Measurements from ENCODE around the gene ITGB7.
"Not testable (repeated sequence)": the region's sequence is repeated elsewhere in the genome, so short reads cannot be mapped to it uniquely, and the experiment has no call there.

The ITGB7 gene

GRCh38 chr12:53195516-53196420 is 11.3 kb downstream of the ITGB7 start:
- DNase-seq, result no peak

GRCh38 chr12:53194973-53195372 is 12.1 kb downstream of the ITGB7 start:
- no peak for DNase-seq

DNA sequence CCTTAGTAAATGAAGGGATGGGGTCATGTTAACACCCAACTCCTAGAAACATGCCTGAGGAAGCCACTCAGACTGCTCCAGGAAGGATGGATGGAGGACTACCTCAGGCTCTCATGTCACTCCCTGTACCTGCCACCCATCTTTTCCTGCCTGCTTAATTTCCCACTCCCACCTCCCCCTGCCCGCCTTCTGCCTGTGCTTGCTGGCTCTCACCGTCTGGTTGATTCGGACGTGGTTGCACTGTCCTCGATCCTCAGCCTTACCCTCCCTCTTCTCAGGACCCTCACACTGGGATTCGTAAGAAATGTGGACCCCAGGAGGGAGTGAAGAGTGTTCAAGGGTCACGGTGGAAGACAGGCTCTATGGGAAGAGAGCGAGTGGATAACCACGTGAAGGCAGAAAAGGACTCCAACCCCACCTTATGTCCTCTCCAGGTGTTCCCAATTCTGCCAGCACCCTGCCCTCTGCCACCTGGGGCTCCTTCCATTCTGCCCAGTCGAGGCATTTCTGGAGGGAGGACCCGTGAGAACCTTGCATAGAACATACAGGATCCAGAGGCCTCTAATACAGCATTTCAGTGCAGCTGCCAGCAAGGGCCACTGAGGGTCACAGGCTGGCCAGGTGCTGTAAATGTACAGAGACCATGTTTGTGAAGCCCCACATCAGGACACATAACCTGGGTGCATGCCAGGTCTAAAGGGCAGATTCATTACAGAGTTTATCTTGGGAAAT is 12.9 kb downstream of the ITGB7 start:
- no peak for DNase-seq

GRCh38 chr12:53193040-53193439 is 14.0 kb downstream of the ITGB7 start:
- no peak for DNase-seq

GRCh38 chr12:53192531-53193021 is 14.5 kb downstream of the ITGB7 start:
- DNase-seq, result no peak

- DNase-seq, result no peak
Measured at GRCh38 chr12:53191885-53192530, 15.0 kb downstream of the ITGB7 start.

GRCh38 chr12:53191096-53191884 is 15.8 kb downstream of the ITGB7 start:
- DNase-seq, result no peak

GRCh38 chr12:53190108-53190729 is 16.8 kb downstream of the ITGB7 start:
- peak; percentile 25 for DNase-seq

DNA sequence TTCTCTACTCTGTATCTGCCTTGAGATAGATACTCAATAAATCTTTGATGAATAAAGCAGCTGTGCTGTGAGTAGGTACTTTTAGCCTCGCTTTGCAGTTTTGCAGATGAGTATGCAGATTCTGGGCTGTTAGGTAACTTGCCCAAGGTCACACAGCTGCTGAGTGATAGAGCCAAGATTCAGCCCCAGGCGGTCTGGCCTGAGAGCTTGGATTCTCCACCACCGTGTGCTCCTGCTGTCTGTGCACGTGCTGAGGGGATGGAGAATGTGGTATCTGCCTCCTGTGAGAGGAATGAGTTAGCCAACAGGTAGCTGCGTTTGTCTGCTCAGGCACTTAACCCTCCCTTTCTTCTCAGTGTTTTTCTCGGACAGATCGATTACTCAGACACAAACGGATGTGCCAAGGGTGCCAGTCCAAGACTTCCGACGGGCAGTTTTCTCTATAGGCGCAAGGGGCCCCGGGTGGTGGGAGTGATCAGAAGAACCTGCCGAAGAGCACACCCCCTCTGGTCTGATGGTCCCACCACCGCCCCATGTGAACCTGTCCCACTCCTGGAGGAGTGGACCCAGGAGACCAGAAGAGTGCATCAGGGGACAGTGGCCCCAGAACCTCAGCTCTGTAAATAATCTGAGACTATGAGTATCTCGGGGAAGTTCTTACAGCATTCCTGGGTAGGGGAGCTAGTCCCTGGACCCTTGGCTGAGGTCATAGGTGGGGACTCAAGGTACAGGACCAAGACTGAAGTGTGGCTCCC is 19.7 kb downstream of the ITGB7 start:
- no peak for DNase-seq

- no peak for DNase-seq
Measured at GRCh38 chr12:53186745-53187144, 20.3 kb downstream of the ITGB7 start.

DNA sequence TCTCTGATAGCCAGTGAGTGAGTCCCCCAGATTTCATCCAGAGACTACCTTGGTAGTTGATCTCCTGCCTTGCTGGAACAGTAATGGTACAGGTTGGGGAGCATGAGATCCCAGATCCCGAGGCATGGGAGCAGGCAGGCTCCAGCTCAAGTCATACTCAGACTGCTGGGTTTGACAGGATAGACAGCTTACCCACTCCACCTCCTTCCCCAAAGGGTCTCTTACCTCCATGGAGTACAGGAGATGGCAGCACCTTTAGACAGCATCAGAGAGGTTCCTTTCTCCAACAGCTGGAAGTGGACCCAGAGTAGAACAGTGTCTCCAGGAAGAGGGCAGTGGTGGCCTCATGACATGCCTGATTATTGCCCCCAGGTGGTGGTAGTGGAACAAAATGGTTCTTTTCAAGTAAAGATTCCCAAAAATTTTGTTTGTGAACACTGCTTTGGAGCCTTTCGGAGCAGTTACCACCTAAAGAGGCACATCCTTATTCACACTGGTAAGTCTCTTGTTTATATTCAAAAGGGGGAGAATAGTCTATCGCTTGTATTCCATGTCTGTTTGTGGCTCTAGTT is 21.4 kb downstream of the ITGB7 start:
- no peak for DNase-seq

DNA sequence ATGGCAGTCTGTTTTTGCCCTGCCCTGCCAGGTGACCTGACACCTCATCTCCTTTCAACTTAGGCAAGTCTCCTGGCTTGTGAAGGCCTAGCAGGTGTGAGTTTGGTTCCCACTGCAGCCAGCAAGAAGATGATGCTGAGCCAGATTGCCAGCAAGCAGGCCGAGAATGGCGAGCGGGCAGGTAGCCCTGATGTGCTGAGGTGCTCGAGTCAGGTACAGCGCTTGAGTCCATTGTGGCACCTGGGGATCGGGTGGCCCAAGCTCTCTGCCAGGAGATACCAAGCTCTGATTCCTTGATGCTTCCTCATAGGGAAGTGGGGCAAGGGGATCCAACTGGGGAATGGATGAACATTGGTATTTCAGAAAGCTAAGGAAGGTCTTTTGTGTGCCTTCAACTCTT is 22.2 kb downstream of the ITGB7 start:
- DNase-seq, result no peak

GRCh38 chr12:53182903-53183302 is 24.1 kb downstream of the ITGB7 start:
- no peak for DNase-seq

- DNase-seq, result no peak
Measured at GRCh38 chr12:53181935-53182334, 25.1 kb downstream of the ITGB7 start.

DNA sequence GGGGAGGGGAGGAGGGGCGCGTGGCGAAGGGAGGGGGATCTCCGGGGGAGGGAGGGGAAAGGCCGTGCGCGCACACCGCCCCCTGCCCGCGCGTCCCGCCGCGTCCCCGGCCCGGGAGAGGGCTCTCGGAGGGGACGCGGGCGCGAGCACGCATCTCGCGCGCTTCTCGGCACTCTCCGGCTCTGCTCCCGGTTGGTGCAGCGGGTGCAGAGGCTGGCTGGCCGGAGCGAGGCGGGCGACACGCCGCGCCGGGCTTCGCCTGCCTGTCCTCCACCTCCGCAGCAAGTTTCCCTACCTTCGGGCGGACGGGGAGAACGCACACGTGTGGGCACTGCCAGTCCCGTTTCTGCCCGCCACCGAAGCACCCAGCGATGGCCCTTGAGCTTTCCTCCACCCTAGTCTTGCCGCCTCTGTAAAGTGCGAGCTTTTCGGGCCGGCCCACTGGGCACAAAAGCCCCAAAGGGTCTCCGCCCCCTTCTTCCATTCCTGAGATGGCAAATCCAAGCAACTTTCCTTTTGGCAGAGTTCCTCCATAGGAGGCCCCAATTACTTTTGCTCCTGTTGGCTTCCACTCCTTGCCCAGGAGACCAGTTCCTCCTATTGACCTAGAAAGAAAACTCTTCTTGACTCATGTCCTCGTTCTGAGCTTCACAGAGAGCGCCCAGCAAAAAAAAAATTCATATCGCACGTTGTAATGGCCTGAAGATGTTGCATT is 26.0 kb downstream of the ITGB7 start:
- DNase-seq, result peak; percentile 72

DNA sequence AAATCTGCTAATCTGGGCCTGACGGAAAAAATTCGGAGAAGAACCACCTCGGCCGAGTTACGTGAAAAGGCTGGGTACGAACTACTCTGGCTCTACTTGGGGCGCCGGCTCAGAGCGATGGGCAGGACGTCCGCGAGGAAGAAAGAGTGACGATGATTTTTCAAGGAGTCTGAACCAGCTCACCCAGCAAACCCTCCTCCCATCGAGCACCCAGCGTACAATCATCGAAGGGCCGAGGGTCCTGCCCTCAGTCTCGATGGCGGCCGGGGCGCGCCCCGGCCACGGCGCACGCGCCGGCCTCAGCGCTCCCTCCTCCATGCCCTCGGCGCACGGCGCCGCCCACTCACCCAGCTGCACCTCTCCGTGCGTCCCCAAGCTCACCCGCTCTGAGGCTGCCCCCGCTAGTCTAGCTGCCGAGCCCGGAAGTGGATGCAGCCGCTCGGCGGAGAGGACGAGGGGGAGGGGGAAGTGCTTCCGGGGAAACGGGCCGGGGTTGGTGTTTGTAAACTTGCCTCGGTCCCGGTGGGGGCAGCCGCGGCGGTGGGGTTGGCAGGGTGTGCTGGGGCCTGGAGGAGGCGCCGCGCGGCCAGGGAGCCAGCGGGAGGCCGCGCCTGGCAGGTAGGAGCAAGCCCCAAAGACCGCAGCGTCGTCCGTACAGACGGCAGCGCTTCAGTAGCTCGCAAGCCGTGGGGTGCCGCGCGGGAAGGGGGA is 26.7 kb downstream of the ITGB7 start, which contains the start of the genes CSAD and ZNF740:
TSS of gene CSAD (minus strand) at position 706 of the 711 bp plus-strand sequence. CDS start 7,455 bp downstream, outside the sequence.
TSS of gene ZNF740 (plus strand) at position 503 of the 711 bp plus-strand sequence. CDS start 1,262 bp downstream, outside the sequence.
- peak; percentile 96 for DNase-seq

DNA sequence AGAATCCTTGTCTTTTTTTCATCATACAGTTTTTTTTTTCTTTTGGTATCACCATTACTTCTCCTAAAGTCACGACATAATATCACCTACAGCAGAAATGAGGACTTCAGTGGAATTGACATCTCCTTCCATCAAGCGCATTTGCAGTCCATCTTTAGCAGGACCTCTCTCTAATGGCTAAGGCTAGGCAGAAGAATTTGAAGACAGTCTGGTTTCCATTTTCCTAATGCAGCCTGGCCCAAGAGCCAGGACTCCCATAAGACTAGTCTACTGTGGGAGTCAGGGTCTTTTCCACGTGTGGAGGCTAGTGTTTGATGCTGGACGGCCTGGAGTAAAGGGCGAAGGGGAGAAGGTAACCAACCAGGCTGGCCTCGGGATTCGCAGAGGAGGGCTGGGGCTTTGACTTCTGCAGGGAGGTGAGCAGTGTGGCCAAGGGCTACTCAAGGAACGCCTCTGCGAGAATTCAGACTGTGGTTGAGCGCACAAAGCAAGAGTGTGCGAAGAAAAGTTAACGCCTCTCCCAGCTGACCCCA is 27.3 kb downstream of the ITGB7 start:
- no peak for DNase-seq

GRCh38 chr12:53178803-53179202 is 28.2 kb downstream of the ITGB7 start:
- DNase-seq, result not testable (repeated sequence)

GRCh38 chr12:53177447-53177846 is 29.6 kb downstream of the ITGB7 start:
- peak; percentile 6 for DNase-seq

Measured in NCI-H1092 treated with DMSO at 0.1 percent for 48 hours (cell line).